Heart left ventricle (tissue), 13 donors: Measurements from ENCODE around the gene WASF3.

Experiments used
- CTCF ChIP-seq, 12 donors: fragments of 200-600 bp; sonication (generic) in 4 of 12; IDR thresholded peaks; one replicate each; pipeline versions ENCODE4 v1.5.0 to v1.8.0; 2018 to 2022; ENCODE audit warnings: antibody characterized with exemption in 12 of 12, mild to moderate bottlenecking in 5 of 12
- POLR2A ChIP-seq, 2 donors: fragments of 450-650 bp; IDR thresholded peaks; one replicate each; pipeline ENCODE4 v1.6.1; 2017; ENCODE audit warnings: antibody characterized with exemption in 2 of 2, mild to moderate bottlenecking in 2 of 2, moderate library complexity in 2 of 2
- donor health status: ischemic (EF 13 %, LVEDD 7.1; RV severe dilation, severe dysfunction).
- donor health status: DM: no; HTN: yes; CAD: no.
- donor health status: DM: no; HTN: no; CAD: no.
- donor health status: ischemic (EF 25% LVEDD 6.9; RV normal size, moderate dysfunction).
- donor health status: ischemic (EF 25% LVEDD 5.7; RV mildly dilated, moderate dysfunction).
- donor health status: ischemic (EF 35%, LVEDD 5.7; RV mildly dilated, moderate dysfunction).
- donor health status: nonischemic (EF 11% LVEDD 7.7; RV severe dilation, severe dysfunction).
- donor health status: DM: yes; HTN: yes; CAD: no.
- donor health status: PGD.
- donor health status: ischemic (EF 29% LVEDD 5.4; RV normal size, mild dysfunction).
- donor health status: nonischemic (EF 23%, LVEDD 6.1; RV moderate dilation, normal function).

GRCh38 chr13:26710166-26710565 is 152.7 kb downstream of the WASF3 start:
- no peak for TF ChIP-seq POLR2A (IDR thresholded peaks at IDR 0.05)
- no peak for TF ChIP-seq CTCF (IDR thresholded peaks at IDR 0.05)
